Measurements from ENCODE around the gene DCTN2. TPM values are rescaled to one million over a fixed set of nuclear protein-coding genes. Genes with fewer than 3 reads are reported as not detected.

DCTN2 gene
- total RNA-seq, 1 donor from 2014 or later: 227 TPM

DNA sequence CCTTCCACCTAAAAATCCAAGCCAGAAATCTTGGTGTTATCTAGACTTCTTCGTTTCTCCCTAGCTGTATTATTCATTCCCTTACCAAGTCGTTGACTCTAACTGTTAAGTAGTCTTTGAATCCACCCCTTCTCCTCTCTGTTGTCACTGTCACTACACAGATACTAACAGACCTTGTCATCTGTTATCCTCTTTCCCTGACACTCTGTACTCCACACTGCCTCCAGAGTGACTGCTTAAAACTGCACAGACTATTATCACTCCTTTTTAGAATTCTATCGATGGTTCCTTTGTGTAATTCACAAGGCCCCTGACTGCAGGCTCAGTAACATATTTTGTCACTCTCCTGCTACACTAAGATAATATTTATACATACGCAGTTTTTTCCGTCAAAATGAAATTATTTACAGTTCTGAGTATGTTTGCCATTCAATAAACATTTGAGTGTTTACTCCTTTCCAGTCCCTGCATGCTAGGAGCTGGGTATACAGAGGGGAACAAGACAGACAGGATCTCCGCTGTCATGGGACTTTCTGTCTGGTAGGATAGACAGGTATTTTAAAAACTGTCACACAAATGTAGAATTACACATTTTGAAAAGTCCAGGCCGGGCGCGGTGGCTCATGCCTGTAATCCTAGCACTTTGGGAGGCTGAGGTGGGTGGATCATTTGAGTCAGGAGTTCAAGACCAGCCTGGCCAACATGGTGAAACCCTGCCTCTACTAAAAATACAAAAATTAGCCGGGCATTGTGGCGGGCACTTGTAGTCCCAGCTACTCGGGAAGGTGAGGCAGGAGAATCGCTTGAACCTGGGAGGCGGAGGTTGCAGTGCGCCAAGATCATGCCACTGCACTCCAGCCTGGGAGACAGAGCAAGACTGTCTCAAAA, 55.4 kb downstream of the DCTN2 start:
- DNase-seq (ENCODE audit: extremely low read depth, low read depth, low spot score): no peak

DNA sequence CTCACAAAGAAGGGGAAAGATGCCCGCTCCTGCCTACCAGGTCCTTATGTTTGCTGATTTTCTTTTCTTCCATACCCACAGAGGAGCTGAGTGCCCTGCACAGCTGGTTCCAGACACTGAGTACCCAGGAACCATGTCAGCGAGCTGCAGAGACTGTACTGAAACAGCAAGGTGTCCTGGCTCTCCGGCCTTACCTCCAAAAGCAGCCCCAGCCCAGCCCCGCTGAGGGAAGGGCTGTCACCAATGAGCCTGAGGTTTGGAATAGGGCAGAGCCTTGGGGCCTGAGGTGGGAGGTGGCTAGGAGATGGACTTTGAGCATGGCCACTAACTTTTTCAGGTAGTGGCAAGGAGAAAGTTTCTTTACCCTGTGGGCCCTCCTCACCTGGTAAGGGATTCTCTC, 56.9 kb downstream of the DCTN2 start:
- no peak for DNase-seq (ENCODE audit: extremely low read depth, low read depth, low spot score)

DNA sequence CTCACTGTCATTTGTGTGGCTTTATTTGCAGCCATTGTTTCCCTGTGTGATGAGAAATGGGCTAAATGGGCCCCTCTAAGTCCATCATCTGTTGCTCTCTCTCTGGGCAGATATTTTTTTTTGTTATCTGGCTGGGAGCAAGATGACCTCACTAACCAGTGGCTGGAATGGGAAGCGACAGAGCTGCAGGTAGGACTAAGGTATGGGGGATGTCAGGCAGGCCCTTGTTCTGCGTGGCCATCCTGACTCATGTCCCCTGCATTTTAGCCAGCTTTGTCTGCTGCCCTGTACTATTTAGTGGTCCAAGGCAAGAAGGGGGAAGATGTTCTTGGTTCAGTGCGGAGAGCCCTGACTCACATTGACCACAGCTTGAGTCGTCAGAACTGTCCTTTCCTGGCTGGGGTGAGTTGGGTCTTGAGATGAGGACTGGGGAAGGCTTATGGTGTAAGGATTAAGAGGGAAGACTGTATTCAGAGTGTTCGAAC, 57.8 kb downstream of the DCTN2 start:
- DNase-seq (ENCODE audit: extremely low read depth, low read depth, low spot score): no peak

DNA sequence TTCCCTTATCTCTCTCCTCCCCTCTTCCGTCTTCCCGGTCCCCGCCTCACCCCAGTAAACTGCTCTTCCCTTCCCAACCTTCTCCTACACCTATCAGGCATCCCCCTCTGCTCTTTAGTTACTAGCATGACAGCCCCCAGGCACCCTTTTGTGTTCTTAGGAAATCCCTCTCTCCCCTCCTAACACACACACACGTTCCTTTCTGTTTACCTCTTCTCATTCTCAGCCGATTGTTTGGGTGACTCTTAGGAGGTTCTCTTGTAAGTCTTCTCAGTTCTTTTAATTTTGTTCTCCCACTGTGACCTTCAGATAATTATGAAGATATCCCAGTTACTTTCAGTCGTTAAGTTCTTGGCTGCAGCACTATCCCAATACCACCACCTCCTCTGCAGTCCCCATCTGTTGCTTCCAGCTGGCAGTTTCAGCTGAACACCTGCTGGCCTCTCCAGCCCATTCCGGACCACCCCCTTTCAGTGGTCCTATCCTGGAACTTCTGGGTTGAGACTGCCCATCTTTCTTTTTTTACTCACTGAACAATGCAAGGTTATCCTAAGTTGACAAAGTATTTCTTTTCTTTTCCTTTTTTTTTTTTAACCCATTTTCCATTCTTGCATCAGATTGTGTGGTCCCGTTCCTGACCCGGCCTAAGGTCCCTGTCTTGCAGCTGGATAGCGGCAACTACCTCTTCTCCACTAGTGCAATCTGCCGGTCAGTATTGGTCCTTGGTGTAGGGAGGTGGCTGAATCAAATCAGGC, 58.4 kb downstream of the DCTN2 start:
- no peak for DNase-seq (ENCODE audit: extremely low read depth, low read depth, low spot score)

DNA sequence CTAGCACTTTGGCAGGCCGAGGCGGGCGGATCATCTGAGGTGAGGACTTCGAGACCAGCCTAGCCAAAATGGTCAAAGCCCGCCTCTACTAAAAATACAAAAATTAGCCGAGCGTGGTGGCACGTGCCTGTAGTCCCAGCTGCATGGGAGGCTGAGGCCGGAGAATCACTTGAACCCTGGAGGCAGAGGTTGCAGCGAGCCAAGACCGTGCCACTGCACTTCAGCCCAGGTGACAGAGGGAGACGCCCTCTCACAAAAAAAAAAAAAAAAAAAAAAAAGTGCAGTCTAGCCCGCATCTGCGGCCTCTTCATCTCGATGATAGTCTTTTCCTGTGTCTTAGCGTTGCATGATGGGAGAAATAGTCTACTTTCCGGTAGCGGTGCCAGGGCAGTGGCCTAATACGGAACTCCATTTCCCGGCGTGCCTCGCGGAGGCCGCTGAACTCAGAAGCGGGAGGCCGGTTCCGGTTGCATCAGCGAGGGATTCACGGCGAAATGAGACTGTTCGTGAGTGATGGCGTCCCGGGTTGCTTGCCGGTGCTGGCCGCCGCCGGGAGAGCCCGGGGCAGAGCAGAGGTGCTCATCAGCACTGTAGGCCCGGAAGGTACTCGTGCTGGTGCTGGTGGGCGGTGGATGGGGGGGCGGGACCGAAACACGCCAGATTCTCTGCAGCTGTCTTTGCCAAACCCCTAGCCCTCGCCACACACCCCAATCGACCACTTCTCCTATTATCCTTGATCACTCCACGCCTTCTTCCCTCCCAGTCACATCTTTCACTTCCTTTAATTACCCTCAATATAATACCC, 59.2 kb downstream of the DCTN2 start, which contains the start of gene MARS1:
Gene MARS1, plus strand, starts transcription at position 472 of the 805 bp plus-strand sequence. Its CDS starts 23 bp downstream, at position 495.
- DNase-seq (ENCODE audit: extremely low read depth, low read depth, low spot score): peak; percentile 72

DNA sequence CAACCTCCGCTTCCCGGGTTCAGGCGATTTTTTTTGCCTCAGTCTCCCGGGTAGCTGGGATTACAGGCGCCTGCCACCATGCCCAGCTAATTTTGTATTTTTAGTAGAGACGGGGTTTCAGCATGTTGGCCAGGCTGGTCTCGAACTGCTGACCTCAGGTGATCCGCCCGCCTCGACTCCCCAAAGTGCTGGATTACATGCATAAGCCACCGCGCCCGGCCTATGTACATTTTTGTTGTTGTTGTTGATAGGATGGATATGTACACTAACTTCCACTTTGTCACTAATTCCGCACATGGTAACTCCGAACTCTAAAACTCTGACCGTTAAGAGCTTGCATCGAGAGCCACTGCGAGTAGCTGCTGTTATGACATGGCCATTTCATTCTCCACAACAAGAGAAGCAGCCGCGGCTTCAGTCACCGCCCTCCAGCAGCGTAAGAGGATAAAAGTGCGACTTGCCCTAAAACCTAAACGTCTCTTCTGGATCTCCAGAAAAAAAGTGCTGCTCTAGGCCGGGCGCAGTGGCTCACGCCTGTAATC, 59.9 kb downstream of the DCTN2 start:
- DNase-seq (ENCODE audit: extremely low read depth, low read depth, low spot score): no peak

DNA sequence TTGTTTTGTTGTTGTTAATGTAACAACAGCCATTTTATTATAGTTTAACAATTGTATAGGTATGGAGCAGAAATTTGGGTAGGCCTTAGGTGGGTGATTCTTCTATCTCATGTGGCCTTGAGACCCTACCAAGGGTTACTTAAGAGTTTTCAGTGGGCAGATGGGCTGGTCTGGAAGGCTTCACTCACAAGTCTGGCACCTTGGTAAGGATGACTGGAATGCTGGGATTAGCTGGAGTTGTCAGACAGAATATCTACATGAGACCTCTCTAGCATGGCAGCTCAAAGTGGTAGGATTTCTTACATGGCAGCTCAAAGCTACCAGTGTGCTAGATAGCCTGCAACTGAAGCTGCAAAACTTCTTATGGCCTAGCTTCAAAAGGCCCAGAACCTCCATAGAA, 61.3 kb downstream of the DCTN2 start:
- DNase-seq (ENCODE audit: extremely low read depth, low read depth, low spot score): no peak

DNA sequence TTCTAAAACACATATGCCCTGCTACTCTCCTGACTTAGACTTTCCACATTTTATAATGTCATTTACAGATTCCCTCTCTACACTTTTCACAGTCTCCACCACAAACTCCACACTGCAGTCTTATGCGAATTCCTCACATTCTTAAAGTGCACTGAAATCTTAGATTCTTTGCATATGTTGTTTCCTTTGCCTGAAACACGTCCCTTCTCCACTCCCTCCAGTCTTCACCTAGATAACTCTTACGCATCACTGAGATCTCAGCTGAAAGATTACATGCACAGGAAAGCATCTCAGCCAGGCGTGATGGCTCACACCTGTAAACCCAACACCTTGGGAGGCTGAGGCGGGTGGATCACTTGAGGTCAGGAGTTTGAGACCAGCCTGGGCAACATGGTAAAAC, 63.5 kb downstream of the DCTN2 start:
- no peak for DNase-seq (ENCODE audit: extremely low read depth, low read depth, low spot score)

DNA sequence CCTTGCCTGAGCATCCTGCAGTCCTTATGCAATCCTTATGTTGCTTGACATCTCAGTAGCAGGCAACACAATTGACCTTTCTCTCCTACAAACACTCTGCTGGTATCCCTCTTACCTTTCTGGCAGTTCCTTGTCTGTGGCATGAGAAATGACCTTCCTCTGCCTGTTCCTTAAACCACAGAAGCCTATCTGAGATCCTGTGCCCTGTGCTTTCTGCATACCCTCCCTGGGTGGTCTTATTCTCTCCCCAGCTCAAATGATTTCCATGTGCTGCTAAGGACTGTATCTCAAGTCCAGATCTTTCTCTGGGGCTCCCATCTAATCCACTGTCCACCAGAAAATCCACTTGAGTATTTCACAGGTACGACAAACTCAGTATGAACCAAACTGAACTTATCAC, 65.3 kb downstream of the DCTN2 start:
- DNase-seq (ENCODE audit: extremely low read depth, low read depth, low spot score): no peak

Other genes with a start within 250 kb of the DCTN2 start
- 18.6 and 19.7 TPM in 2 replicates for gene R3HDM2, start 116.1 kb downstream of the DCTN2 start, total RNA-seq
- gene INHBC, start 112.4 kb downstream of the DCTN2 start, total RNA-seq: not detected in 2 replicates
- gene INHBE, start 91.9 kb downstream of the DCTN2 start, total RNA-seq: not detected in 2 replicates
- gene GLI1, start 87.4 kb downstream of the DCTN2 start, total RNA-seq: 0.12 and 0.19 TPM in 2 replicates
- gene ARHGAP9, start 67.3 kb downstream of the DCTN2 start, total RNA-seq: 0.18 and 0.24 TPM in 2 replicates
- 83.9 and 199 TPM in 2 replicates for gene MARS1, start 59.1 kb downstream of the DCTN2 start, total RNA-seq
- gene DDIT3, start 26.7 kb downstream of the DCTN2 start, total RNA-seq: 14.0 and 19.1 TPM in 2 replicates
- gene MBD6, start 24.4 kb downstream of the DCTN2 start, total RNA-seq: 28.4 and 31.7 TPM in 2 replicates
- 0.06 and 0.10 TPM in 2 replicates for gene KIF5A, start 2.9 kb upstream of the DCTN2 start, total RNA-seq
- gene PIP4K2C, start 44.0 kb upstream of the DCTN2 start, total RNA-seq: 7.3 and 9.9 TPM in 2 replicates
- 4.2 and 4.8 TPM in 2 replicates for gene DTX3, start 57.6 kb upstream of the DCTN2 start, total RNA-seq
- 1.4 and 2.0 TPM in 2 replicates for gene ARHGEF25, start 64.2 kb upstream of the DCTN2 start, total RNA-seq
- gene B4GALNT1, start 86.0 kb upstream of the DCTN2 start, total RNA-seq: 1.1 and 2.9 TPM in 2 replicates
- gene OS9, start 146.9 kb upstream of the DCTN2 start, total RNA-seq: 241 and 260 TPM in 2 replicates
- 0.47 TPM in 1 of 2 replicates, not detected in the other for gene AGAP2, start 191.6 kb upstream of the DCTN2 start, total RNA-seq
- gene TSPAN31, start 197.8 kb upstream of the DCTN2 start, total RNA-seq: 38.0 and 57.3 TPM in 2 replicates
- 160 and 197 TPM in 2 replicates for gene CDK4, start 205.1 kb upstream of the DCTN2 start, total RNA-seq
- gene MARCHF9, start 207.9 kb upstream of the DCTN2 start, total RNA-seq: 6.9 and 8.6 TPM in 2 replicates
- gene CYP27B1, start 219.9 kb upstream of the DCTN2 start, total RNA-seq: 0.15 and 1.1 TPM in 2 replicates
- 11.3 and 18.1 TPM in 2 replicates for gene METTL1, start 224.9 kb upstream of the DCTN2 start, total RNA-seq
- 4.7 and 6.9 TPM in 2 replicates for gene EEF1AKMT3, start 225.4 kb upstream of the DCTN2 start, total RNA-seq
- gene TSFM, start 235.6 kb upstream of the DCTN2 start, total RNA-seq: 25.3 and 27.9 TPM in 2 replicates